HG02943 (cell line): ENCODE measurements around the gene TUBB6.

Experiments
- ATAC-seq: cut with Tn5 transposase; IDR thresholded peaks from one replicate; pipeline ENCODE4 v1.9.1; 2021; ENCODE audit warnings: mild to moderate bottlenecking, low read depth, moderate library complexity; ENCODE audit not compliant: unreplicated experiment

TUBB6 gene

DNA sequence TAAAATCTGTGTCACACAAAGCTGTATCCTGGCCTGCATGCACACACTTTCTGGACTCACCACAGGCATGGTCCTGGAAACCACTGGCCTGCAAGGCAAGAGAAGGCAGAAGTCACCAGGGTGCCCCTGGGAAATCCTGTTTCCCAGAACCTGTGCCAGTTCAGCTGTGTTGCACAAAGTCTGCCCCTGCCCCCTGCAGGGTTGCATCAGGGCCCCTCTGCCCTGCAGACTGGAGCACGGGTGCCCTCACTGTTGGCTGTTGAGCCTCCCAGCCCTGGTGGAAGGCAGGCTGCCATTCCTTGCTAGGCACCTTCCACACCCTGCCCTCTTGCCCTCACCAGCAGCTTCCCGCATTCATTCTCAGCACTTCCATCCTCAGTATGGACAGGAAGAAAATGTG, 18.0 kb upstream of the TUBB6 start:
- ATAC-seq: no peak

GRCh38 chr18:12291161-12291560, 16.9 kb upstream of the TUBB6 start:
- ATAC-seq: no peak

DNA sequence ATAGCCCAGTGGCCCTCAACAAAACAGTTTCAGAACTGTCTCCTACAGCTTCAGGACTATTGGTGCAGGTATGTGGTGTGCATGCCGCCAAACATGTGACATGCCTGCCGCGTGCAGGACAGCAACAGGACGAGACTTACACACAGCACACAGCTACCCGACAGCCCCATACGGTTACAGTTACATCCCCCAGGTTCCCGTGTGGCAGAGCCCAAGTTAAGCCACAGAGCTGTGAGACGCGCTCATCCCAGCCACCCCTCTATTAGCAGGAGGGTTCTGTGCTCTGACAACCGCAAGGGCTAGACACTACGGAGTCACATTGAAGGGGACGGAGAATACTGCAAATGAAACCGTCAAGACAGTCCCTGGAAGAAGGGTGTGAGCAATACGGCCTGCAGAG, 16.4 kb upstream of the TUBB6 start:
- no peak for ATAC-seq

DNA sequence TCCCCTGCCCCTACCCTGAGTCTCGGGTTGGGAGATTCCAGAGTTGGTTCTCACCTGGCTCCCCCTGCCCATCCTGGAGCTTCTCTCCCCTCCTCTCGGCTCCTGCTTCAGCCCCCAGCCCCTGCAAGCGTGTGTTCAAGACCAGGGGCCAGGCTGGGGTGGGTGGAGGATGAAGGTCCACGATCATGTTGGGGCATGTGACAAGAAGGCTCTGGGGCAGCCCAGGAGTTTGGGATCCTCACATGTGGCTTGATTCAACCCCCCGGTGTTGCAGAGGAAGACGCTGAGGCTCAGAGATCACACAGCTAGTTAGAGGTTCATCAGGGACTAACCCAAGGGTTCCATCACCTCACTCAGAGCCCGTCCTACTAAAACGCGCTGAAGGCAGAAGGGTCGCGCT, 14.2 kb upstream of the TUBB6 start:
- ATAC-seq: no peak

DNA sequence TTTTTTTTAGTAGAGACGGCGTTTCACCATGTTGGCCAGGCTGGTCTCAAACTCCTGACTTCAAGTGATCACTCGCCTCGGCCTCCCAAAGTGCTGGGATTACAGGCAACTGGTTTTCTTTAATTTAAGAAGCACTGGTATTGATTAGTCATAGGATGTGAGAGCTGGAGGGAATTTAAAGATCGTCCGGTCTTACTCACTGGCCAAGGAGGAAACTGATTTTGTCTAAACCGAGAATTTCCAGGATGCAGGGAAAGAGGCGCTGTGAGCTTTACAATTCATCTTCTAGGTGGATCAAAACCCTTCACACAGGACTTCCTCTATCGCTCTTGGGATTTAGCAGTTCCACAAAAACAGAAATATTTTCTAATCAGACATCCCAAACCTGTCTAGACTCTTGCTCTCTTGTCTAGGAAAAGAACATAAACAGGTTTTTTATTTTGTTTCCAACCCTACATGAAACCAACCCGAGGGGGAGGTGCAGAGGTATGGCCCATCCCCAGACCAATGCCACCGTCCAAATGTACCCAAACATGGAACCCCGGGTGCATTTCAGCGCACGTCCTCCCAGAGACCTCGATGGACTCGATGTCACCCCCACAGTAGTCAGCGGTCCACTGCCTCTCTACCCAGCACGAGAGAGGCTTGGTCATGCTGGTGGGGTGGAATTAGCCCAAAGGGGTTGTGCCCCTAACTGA, 12.5 kb upstream of the TUBB6 start:
- ATAC-seq: no peak

DNA sequence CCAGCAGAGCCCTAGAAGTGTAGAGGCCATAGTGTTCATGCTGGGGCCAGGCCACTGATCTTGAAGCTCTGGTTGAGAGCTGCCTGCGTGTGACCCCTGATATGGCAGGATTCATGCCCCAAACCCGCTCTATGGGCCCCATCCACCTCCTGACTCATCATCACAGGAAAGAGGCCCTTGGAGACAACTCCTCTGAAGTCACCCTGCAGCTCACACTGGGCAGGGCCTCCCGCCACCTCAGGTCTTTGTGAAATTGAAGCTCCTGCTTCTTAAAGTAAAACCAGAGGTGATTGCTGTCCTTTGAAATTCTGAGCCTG, 12.0 kb upstream of the TUBB6 start:
- ATAC-seq: no peak

- ATAC-seq: no peak
These were observed 11.6 kb upstream of the TUBB6 start for GRCh38 chr18:12296457-12296856.

- ATAC-seq: no peak
These were observed 8.2 kb upstream of the TUBB6 start for GRCh38 chr18:12299862-12300261.

DNA sequence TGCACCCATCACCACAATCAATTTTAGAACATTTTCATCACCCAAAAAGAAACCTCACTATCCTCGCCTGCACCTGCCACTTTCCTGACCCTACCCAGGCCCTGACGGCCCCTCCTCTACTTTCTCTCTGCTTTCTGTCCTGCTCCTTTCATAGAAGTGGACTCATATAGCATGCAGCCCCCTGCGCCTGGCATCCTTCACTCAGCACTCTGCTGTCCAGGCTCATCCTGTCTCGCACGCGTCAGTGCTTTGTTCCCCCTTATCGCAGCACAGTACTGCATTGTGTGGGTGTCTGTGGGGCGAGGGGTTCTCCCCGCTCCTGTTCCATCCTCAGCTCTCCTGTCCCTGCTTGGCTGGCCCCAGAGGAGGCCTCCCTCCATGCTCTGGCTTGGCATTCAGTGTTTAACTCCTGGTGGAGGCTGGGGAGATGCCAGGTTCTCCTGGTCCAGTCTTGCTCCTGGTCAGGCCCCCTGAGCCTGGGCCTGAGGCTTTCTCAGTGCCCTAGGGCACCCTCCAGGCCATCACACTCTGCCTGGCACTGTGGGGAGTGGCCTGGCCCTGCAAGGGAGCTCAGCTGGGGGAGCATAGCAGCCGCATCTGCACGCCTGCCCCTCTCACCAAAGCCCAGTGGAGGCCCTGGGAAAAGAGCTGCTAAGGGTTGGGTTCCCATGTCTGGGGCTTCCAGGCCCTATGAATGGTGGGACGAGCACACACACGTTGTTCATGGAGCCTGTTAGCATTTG, 6.6 kb upstream of the TUBB6 start:
- no peak for ATAC-seq

- no peak for ATAC-seq
These were observed 5.5 kb upstream of the TUBB6 start for GRCh38 chr18:12302391-12303147.

GRCh38 chr18:12304351-12305210, 3.5 kb upstream of the TUBB6 start:
- no peak for ATAC-seq

- no peak for ATAC-seq
These were observed 2.8 kb upstream of the TUBB6 start for GRCh38 chr18:12305211-12305610.

- ATAC-seq: no peak
These were observed 2.0 kb upstream of the TUBB6 start for GRCh38 chr18:12305930-12306629.

- no peak for ATAC-seq
These were observed 1.0 kb upstream of the TUBB6 start for GRCh38 chr18:12306752-12307700.

- no peak for ATAC-seq
These were observed 502 bp downstream of the TUBB6 start for GRCh38 chr18:12308386-12309100.

GRCh38 chr18:12309683-12310198, 1.7 kb downstream of the TUBB6 start:
- ATAC-seq: no peak

GRCh38 chr18:12310762-12311161, 2.7 kb downstream of the TUBB6 start:
- no peak for ATAC-seq

- ATAC-seq: no peak
These were observed 4.9 kb downstream of the TUBB6 start for GRCh38 chr18:12312976-12313375.
